Measurements from ENCODE around the gene WASF2.

DNA sequence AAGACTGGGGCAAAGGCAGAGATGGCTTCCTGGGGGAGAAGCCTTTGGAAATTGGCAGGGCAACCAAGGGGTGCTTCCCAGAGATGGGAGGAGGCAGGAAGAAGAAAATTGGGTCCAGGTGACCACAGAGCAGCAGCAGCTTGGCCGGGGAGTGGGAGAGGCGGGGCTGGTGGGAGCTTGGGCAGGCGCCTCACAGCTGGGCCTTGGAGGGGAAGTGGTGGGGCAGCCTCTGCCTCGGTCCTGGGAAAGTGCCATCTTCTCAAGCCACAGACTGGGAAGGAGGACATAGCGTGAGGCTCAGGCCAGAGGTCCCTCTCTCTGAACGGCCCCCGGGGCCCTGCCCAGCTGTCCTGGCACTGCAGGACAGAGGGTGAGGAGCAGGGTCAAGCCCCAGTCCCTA lies 24.0 kb upstream of the WASF2 start:
- TF ChIP-seq, protein P1, sequence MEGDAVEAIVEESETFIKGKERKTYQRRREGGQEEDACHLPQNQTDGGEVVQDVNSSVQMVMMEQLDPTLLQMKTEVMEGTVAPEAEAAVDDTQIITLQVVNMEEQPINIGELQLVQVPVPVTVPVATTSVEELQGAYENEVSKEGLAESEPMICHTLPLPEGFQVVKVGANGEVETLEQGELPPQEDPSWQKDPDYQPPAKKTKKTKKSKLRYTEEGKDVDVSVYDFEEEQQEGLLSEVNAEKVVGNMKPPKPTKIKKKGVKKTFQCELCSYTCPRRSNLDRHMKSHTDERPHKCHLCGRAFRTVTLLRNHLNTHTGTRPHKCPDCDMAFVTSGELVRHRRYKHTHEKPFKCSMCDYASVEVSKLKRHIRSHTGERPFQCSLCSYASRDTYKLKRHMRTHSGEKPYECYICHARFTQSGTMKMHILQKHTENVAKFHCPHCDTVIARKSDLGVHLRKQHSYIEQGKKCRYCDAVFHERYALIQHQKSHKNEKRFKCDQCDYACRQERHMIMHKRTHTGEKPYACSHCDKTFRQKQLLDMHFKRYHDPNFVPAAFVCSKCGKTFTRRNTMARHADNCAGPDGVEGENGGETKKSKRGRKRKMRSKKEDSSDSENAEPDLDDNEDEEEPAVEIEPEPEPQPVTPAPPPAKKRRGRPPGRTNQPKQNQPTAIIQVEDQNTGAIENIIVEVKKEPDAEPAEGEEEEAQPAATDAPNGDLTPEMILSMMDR (IDR thresholded peaks at IDR 0.05) = no peak
- TF ChIP-seq POLR2A (IDR thresholded peaks at IDR 0.05) = no peak

Data from right lobe of liver (tissue), 4 donors.